SU-DHL-6 (cell line): ENCODE data around the gene IFIT5.

Experiments used
- H2AFZ ChIP-seq: fragments of 200-600 bp; sonication (generic); 2 replicates; pipeline ENCODE4 v1.6.1; 2014; ENCODE audit warnings: low read depth, mild to moderate bottlenecking, moderate library complexity, mixed read lengths, antibody characterized with exemption, low read length; ENCODE audit not compliant: severe bottlenecking
- H3F3A ChIP-seq: fragments of 200-600 bp; shearing (Covaris generic); 2 replicates; pipeline ENCODE4 v1.6.0; 2016; ENCODE audit warnings: antibody characterized with exemption, mild to moderate bottlenecking; ENCODE audit not compliant: insufficient read depth
- H3K27ac ChIP-seq: fragments of 200-600 bp; sonication (generic); 2 replicates; pipeline ENCODE4 v1.5.1; 2016; ENCODE audit warnings: low read depth, mild to moderate bottlenecking, low read length, moderate library complexity, mixed read lengths
- H3K27me3 ChIP-seq: fragments of 200-600 bp; sonication (generic), shearing (Covaris generic); 2 replicates; pipeline ENCODE4 v1.6.0; 2014; ENCODE audit warnings: mild to moderate bottlenecking, low read length
- H3K36me3 ChIP-seq: fragments of 200-600 bp; sonication (generic); 2 replicates; pipeline ENCODE4 v1.6.1; 2014; ENCODE audit warnings: mild to moderate bottlenecking, low read length, mixed read lengths
- H3K4me2 ChIP-seq: fragments of 300-600, 200-600 bp; shearing (Covaris generic), sonication (generic); 2 replicates; pipeline ENCODE4 v1.6.0; 2014; ENCODE audit warnings: low read length, low read depth, mild to moderate bottlenecking; ENCODE audit not compliant: poor library complexity, severe bottlenecking
- H3K4me3 ChIP-seq: fragments of 200-600 bp; sonication (generic); 2 replicates; pipeline ENCODE4 v1.5.1; 2014; ENCODE audit warnings: antibody characterized with exemption, low read length, mild to moderate bottlenecking, mixed read lengths; ENCODE audit not compliant: insufficient read depth, poor library complexity, severe bottlenecking
- H3K79me2 ChIP-seq: fragments of 200-600 bp; sonication (generic); 2 replicates; pipeline ENCODE4 v1.6.1; 2014; ENCODE audit warnings: mild to moderate bottlenecking, low read length, moderate library complexity; ENCODE audit not compliant: insufficient read depth
- H3K9ac ChIP-seq: fragments of 200-600 bp; sonication (generic); 2 replicates; pipeline ENCODE4 v1.7.0; 2014; ENCODE audit warnings: mild to moderate bottlenecking, low read length
- H3K9me2 ChIP-seq: fragments of 200-600 bp; sonication (generic); replicated peaks from 2 replicates; pipeline ENCODE4 v1.6.1; 2014; ENCODE audit warnings: low read length; ENCODE audit not compliant: insufficient read depth
- H3K9me3 ChIP-seq: fragments of 200-600 bp; sonication (generic); 2 replicates; pipeline ENCODE4 v1.6.1; 2014; ENCODE audit warnings: low read length, mixed read lengths; ENCODE audit not compliant: insufficient read depth
- H4K20me1 ChIP-seq: fragments of 200-600 bp; sonication (generic); 2 replicates; pipeline ENCODE4 v1.6.1; 2014; ENCODE audit warnings: low read depth, mild to moderate bottlenecking, antibody characterized with exemption, low read length, moderate library complexity, mixed read lengths
- CTCF ChIP-seq: fragments of 200-600 bp; sonication (generic); IDR thresholded peaks from one replicate; pipeline ENCODE4 v1.5.1; 2017; ENCODE audit warnings: antibody characterized with exemption, mild to moderate bottlenecking, low read length, moderate library complexity; ENCODE audit not compliant: insufficient read depth, poor library complexity, severe bottlenecking
- EZH2phosphoT487 ChIP-seq: fragments of 200-600 bp; sonication (generic), shearing (Covaris generic); conservative IDR thresholded peaks from 2 replicates; pipeline ENCODE4 v1.6.1; 2018; ENCODE audit warnings: mild to moderate bottlenecking, antibody characterized with exemption, low read length, moderate library complexity, mixed read lengths

The IFIT5 gene

GRCh38 chr10:89379103-89379502 is 35.3 kb upstream of the IFIT5 start:
- H3F3A ChIP-seq, result no peaks in the 10 kb centered on the region
- H2AFZ ChIP-seq, result no peak overlapping the region
- no peaks in the 10 kb centered on the region for H3K9me3 ChIP-seq
- no peaks in the 10 kb centered on the region for H3K36me3 ChIP-seq
- no peak overlapping the region for H3K27ac ChIP-seq
- no peak overlapping the region for H3K4me3 ChIP-seq
- H3K4me2 ChIP-seq, result no peak overlapping the region
- no peak overlapping the region for H3K9ac ChIP-seq
- no peaks in the 10 kb centered on the region for H4K20me1 ChIP-seq
- no peak for TF ChIP-seq EZH2phosphoT487
- no peak for TF ChIP-seq CTCF
- no peaks in the 10 kb centered on the region for H3K27me3 ChIP-seq
- no peaks in the 10 kb centered on the region for H3K9me2 ChIP-seq
- H3K79me2 ChIP-seq, result no peaks in the 10 kb centered on the region

GRCh38 chr10:89382757-89383156 is 31.6 kb upstream of the IFIT5 start:
- H3K9me3 ChIP-seq, result no peaks in the 10 kb centered on the region
- no peaks in the 10 kb centered on the region for H4K20me1 ChIP-seq
- H3K27ac ChIP-seq, result no peak overlapping the region
- no peak overlapping the region for H3K9ac ChIP-seq
- H3K9me2 ChIP-seq, result no peaks in the 10 kb centered on the region
- H3F3A ChIP-seq, result no peaks in the 10 kb centered on the region
- H3K4me2 ChIP-seq, result no peak overlapping the region
- H3K27me3 ChIP-seq, result no peaks in the 10 kb centered on the region
- H3K4me3 ChIP-seq, result no peak overlapping the region
- H3K79me2 ChIP-seq, result no peaks in the 10 kb centered on the region
- no peak for TF ChIP-seq EZH2phosphoT487
- TF ChIP-seq CTCF, result no peak
- H3K36me3 ChIP-seq, result no peaks in the 10 kb centered on the region
- H2AFZ ChIP-seq, result no peak overlapping the region

GRCh38 chr10:89384474-89385340 is 29.7 kb upstream of the IFIT5 start:
- no peaks in the 10 kb centered on the region for H3K27me3 ChIP-seq
- H3K36me3 ChIP-seq, result no peaks in the 10 kb centered on the region
- H3K79me2 ChIP-seq, result no peaks in the 10 kb centered on the region
- H2AFZ ChIP-seq, result no peak overlapping the region
- TF ChIP-seq EZH2phosphoT487, result no peak
- TF ChIP-seq CTCF, result no peak
- no peak overlapping the region for H3K9ac ChIP-seq
- no peaks in the 10 kb centered on the region for H3K9me3 ChIP-seq
- no peaks in the 10 kb centered on the region for H3K9me2 ChIP-seq
- no peaks in the 10 kb centered on the region for H3F3A ChIP-seq
- H3K4me3 ChIP-seq, result no peak overlapping the region
- H3K4me2 ChIP-seq, result no peak overlapping the region
- H3K27ac ChIP-seq, result no peak overlapping the region
- no peaks in the 10 kb centered on the region for H4K20me1 ChIP-seq
